NOMO-1 (cell line): ENCODE results near the gene ZFP36L1.

Experiments
- DNase-seq, 2 experiments: peaks; one replicate each; lab custom pipeline; 2025; ENCODE audit not compliant: unreplicated experiment in 2 of 2; lab: John Stamatoyannopoulos, UW

ZFP36L1 gene

DNA sequence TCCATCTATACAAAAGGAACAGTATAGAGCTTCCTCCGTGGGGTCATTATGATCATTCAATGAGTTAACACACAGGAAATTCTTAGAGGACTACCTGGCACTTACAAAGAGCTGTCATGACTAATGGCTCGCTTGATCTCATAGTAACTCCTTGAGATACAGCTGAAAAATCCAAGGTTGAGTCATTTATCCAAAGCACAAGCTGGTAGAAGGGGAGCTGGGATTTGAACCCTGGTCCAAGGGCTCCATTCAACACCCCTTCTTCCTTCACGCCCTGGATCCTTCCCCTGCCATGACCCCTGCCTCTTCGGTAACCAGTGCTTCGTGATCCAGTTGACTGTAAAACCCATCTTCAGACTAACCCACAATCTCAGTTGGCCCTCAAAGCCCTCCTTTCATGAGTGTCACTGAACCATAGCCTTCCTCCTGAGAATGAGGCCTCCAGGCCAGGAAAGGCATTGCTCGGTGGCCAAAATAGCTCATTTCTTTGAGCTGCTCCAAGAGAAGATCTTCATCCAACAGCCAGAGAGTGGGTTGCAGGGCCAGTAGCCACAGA, 7.8 kb downstream of the ZFP36L1 start:
- no peak for DNase-seq

DNA sequence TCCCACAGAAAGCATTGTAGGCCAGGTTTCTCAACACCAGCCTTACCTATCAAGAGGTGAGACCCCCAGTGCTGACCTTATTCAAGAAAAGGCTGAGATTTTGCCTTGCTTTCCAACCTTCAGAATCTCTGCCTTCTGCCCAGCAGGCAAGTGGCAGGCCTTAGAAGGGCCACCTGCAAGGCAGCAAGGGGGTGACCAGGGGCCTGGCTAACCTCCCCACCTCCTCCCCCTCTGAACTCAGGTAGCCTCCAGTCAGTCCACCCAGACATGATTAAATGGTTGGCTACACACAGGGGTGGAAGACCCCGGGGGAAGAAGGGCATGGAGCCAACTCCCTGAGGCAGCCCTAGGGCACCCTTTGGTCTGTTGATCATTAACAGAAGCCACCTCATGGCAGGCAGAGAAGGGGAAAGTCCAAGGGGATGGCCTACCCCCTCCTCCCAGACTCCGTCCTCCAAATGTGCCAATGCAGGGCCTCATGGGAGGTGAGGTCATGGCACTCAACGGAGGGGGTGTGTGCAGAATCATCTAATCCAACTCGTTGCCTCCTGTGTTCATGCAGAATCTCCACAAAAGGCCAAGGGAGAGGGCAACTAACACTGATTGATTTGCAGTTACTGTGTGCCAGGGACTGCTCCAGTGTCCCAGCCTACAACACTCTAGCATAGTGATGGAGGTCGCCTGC, 8.5 kb downstream of the ZFP36L1 start:
- DNase-seq, result no peak

DNA sequence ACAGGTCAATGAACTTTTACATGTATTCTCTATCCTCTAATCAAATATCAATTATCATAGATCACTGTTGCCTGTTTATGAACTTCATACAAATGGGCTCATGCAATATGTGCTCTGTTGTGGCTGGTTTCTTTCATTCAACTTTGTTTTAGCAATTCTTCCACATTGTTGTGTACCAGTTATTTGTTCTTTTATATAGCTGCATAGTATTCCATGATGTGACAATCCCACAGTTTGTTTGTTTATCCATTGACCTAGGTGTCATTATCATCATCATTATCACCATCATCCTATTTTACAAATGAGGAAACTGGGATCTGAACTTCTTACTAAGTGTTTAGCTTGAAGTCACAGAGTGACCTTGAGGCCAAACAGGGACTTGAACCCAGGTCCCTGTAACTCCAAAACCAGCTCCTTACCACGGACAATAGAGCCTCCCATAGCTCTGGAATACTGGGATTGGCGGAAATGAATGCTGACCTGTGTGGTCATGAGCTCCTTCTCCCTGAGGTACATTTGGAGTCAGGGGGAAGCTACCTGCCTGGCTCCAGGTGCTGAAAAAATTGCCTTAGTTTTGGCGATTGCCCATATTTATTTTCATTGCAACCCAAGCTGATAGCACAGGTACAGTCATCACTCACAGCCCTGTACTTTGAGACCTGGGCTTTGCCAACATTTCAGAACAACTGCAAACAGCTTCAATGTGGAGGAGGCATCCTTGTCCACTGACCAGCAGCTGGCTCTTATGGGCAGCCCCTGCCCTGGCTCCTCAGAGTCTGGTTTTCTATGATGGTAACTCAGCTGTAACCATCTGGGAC, 9.2 kb downstream of the ZFP36L1 start:
- DNase-seq, result no peak

DNA sequence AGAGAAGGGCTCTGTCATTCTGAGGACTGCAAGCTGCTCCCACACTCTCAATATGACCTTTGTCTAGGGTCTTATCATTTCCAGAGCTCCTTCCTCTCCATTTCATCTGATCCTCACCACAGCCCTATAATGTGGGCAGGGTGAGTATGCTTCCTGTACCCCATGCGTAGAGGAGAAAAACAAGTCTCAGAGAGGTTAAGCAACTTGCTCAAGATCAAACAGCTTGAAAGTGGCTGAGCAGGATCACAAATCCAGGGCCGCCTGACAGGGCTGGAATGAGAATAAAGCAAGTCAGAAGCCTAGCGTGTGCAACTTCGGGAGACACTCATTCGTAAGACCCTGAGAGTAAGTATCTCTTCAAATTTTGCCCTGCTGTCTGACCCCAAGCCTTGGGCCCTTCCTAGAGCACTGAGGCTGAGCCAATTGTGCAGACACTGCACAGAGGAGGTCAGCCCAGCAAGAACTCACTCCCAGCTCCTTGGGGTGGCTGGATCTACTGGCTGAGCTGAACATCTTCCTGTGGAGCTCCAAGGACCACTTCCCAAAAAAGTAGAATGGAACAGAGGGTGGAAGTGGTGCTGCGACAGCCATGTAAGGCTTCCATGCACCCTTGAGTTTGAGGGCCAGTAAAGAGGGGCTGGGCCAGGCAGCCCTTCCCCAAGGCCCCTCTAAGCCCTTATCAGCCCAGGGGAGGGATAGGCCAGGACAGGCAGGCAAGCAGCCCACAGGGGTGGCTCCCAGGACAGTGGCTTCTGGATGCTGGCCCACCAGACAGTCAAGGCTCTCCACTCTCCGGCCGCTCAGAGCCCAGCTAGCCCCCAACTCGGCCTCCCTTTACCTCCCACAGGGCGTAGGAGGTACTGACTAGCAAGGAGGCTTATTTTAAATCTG, 10.5 kb downstream of the ZFP36L1 start:
- DNase-seq, result no peak

- DNase-seq, result no peak
These were observed 11.5 kb downstream of the ZFP36L1 start for GRCh38 chr14:68781161-68782021.

DNA sequence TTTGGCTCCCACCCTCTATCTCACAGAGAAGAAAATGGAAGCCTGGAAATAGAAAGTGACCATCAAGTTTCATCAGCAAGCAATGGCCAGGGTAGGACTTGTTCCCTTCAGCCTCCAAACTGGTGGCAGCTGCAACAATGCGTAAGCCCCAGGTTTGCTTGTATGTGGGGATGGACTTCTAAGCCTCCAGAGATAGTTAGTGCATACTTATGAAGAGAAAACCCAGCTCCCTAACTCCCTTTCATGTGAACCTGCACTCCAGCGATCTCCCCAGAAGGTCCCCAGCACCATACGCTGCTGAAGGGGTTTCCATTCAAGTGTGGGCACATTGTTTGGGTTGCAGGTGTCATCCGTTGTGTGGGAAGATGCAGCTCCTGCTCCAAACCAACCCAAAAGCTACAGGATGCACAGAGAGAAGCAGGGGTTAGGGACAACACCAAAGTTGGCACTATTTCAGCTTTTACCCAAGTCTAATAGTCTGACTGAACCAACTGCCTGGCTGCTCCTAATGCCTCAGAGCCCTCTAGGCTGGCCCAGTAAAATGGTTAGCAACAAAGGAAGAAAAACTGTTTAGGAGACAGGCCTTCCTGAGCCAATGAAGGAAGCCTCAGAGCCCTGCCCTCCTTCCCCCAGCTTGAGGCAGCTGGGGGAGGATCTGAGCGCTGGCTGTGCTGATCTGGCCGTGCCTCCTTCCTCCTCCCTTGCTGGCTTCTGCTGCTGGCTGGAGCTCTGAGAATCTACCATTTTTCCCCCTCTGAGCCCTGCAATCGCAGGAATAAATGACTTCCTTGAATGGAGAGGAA, 12.3 kb downstream of the ZFP36L1 start:
- peak in 1 of 2 experiments; percentile 37 for DNase-seq

- DNase-seq, result no peak
These were observed 13.0 kb downstream of the ZFP36L1 start for GRCh38 chr14:68779761-68780323.

DNA sequence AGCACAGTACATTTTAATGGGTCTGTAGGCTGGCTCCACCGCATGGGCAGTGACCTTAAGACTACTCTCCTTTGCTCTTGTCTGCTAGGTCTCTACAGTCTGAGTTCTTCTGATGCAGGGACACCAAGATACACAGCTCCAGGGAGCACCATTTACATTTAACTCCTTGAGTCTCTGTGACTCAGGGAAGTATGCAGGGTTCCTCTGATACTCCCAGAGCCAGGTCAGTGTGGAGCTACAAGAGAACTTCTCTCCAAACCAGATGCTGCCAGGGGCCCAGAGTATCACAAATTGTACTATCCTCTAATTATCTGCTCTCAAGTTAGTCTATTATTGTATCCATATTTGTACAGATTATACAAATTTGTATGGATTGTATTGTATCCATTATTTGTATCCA, 15.2 kb downstream of the ZFP36L1 start:
- DNase-seq, result no peak

DNA sequence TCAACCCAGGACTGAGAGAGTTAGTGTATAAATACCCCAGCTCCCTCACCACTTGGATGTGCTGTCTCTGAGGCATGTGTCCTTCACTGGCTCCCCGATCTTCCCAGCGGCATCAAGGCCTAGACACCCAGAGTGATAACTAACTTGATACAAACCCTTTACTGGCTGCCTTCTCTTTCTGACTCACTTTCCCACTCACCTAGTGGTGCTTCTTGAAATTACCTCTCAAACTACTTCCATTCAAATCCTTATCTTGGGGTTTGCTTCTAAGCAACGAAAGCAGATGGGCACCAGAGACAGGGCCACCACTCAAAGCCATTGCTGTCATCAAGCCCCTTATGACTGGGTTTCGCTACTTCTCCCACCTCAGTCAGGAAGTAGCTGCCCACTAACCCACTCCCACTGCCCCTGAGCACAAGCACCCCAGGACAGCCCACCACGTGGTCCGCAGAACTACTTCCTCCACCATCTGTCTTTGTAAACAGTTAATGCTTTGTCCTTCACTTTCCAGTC, 17.2 kb downstream of the ZFP36L1 start:
- no peak for DNase-seq

- DNase-seq, result no peak
These were observed 17.9 kb downstream of the ZFP36L1 start for GRCh38 chr14:68774771-68775613.

GRCh38 chr14:68772761-68773381, 20.0 kb downstream of the ZFP36L1 start:
- DNase-seq, result no peak

DNA sequence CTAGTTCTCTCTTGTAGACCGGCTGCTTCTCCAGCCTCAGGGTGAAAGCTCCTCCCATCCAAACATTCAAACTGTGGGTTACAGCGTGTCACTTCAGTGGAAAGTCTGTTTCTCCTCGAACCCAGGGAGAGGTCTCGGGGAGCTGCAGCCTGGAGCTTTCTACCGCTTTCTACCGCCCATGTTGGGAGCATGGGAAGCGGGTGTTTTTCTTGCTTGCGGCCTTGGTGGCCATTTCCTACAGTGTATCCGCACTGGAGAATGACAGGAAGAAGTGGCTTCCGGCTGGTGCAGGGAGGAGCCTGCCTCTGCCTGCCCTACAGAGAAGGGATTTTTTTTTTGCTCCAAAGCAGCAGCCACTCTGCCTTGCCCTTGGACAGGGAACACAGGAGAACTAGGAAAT, 21.2 kb downstream of the ZFP36L1 start:
- DNase-seq, result no peak

- DNase-seq, result no peak
These were observed 22.1 kb downstream of the ZFP36L1 start for GRCh38 chr14:68770553-68771286.

- no peak for DNase-seq
These were observed 22.8 kb downstream of the ZFP36L1 start for GRCh38 chr14:68770051-68770450.

GRCh38 chr14:68768316-68768715, 24.6 kb downstream of the ZFP36L1 start:
- no peak for DNase-seq

GRCh38 chr14:68767248-68767645, 25.6 kb downstream of the ZFP36L1 start:
- DNase-seq, result no peak
